Measurements from ENCODE around the gene TMEM168.

GRCh38 chr7:112802406-112802805 lies 12.2 kb upstream of the TMEM168 start:
- TF ChIP-seq POLR2AphosphoS5 (IDR thresholded peaks at IDR 0.05) (no peak), CTCF (IDR thresholded peaks at IDR 0.05) (no peak), POLR2A (IDR thresholded peaks at IDR 0.05) (no peak), EP300 (IDR thresholded peaks at IDR 0.05) (no peak)
